ENCODE data around the gene DNAH11. TPM values are rescaled to one million over a fixed set of nuclear protein-coding genes. Genes with fewer than 3 reads are reported as not detected.

DNAH11 gene
- total and polyA plus RNA-seq, 2 of the 4 experiments (the other 2 are of a cell fraction), result not detected

- Histone ChIP-seq H2AK9ac (replicated peaks; ENCODE audit: low read depth, low read length, poor library complexity) (no peak overlapping the region), H3K79me1 (ENCODE audit: low read depth in 1 of 2, low read length in 2 of 2) (no peaks in the 10 kb centered on the region), H3K9me3 (ENCODE audit: control insufficient read depth, insufficient read depth, low read length) (peaks cover 6% of the 10 kb centered on the region), H2AK5ac (ENCODE audit: low read depth, low read length) (no peak overlapping the region), H3K9ac (ENCODE audit: low read depth, low read length) (no peak overlapping the region), H4K5ac (ENCODE audit: low read depth, low read length) (no peak overlapping the region), H4K20me1 (ENCODE audit: insufficient read depth, low read length) (no peaks in the 10 kb centered on the region), H3K27me3 (ENCODE audit: control insufficient read depth, insufficient read depth, low read length) (no peaks in the 10 kb centered on the region), H2BK20ac (ENCODE audit: low read depth, low read length) (no peak overlapping the region), H4K8ac (ENCODE audit: low read depth in 2 of 2, low read length in 2 of 2) (no peak overlapping the region), H3K4me3 (ENCODE audit: insufficient read depth, low read depth, low read length) (no peak overlapping the region), H3K4me2 (ENCODE audit: low read depth, low read length) (no peak overlapping the region), H3K23ac (ENCODE audit: low read depth, low read length) (no peak overlapping the region), H3K27ac (ENCODE audit: insufficient read depth, low read length) (no peak overlapping the region), H3K4me1 (ENCODE audit: control insufficient read depth, insufficient read depth, low read length) (no peaks in the 10 kb centered on the region), H3K4ac (ENCODE audit: low read depth, low read length) (no peak overlapping the region), H2BK15ac (ENCODE audit: low read depth, low read length) (no peak overlapping the region), H3K18ac (ENCODE audit: low read depth, low read length) (no peak overlapping the region), H4K91ac (ENCODE audit: insufficient read depth, low read depth, low read length) (no peak overlapping the region), H3K14ac (replicated peaks; ENCODE audit: low read depth, low read length) (no peak overlapping the region), H3K56ac (ENCODE audit: extremely low read depth, insufficient read depth, low read length) (no peak overlapping the region), H3K36me3 (ENCODE audit: control insufficient read depth, insufficient read depth, low read length) (no peaks in the 10 kb centered on the region), H2BK5ac (ENCODE audit: low read depth, low read length, poor library complexity, severe bottlenecking) (no peak overlapping the region), H3K9me1 (ENCODE audit: insufficient read depth, low read length) (no peaks in the 10 kb centered on the region), H2BK120ac (ENCODE audit: low read depth, low read length) (no peak overlapping the region), H2AFZ (replicated peaks; ENCODE audit: low read length, poor library complexity) (no peak overlapping the region)
- ChIA-PET POLR2A (ENCODE audit: unreplicated experiment) (no interaction called here), CTCF (no interaction called here)
- intact Hi-C loops (cut with micrococcal nuclease) (no loop called here), dilution Hi-C loops (cut with HindIII; ENCODE audit: low sequenced_read_pairs, unreplicated experiment) (no loop called here), in situ Hi-C loops (cut with MboI; ENCODE audit: low sequenced_read_pairs) (no loop called here)
- no peak for DNase-seq
- ATAC-seq (ENCODE audit: low read depth), result no peak
- no TSS peak for BruUV-seq (replicated peaks)
- TF ChIP-seq MAFK (IDR thresholded peaks at IDR 0.05; ENCODE audit: low read depth, low read length), result no peak
- no peak for TF ChIP-seq FOS (IDR thresholded peaks at IDR 0.05; ENCODE audit: low read depth, low read length)
- TF ChIP-seq MXI1 (IDR thresholded peaks at IDR 0.05; ENCODE audit: borderline replicate concordance, low read depth, low read length), result no peak
- no peak for TF ChIP-seq BHLHE40 (IDR thresholded peaks at IDR 0.05; ENCODE audit: low read depth, low read length)
- no peak for TF ChIP-seq RFX5 (IDR thresholded peaks at IDR 0.05; ENCODE audit: low read depth, low read length)
- no peak for TF ChIP-seq CEBPB (IDR thresholded peaks at IDR 0.05; ENCODE audit: low read depth, low read length)
- TF ChIP-seq MAZ (IDR thresholded peaks at IDR 0.05; ENCODE audit: borderline replicate concordance, low read depth, low read length), result no peak
- no peak for TF ChIP-seq USF2 (IDR thresholded peaks at IDR 0.05; ENCODE audit: low read depth, low read length)
- TF ChIP-seq SMC3 (IDR thresholded peaks at IDR 0.05; ENCODE audit: low read depth, low read length), result no peak
- no peak for TF ChIP-seq CTCF (conservative IDR thresholded peaks at IDR 0.05; ENCODE audit: low read depth, low read length)
- TF ChIP-seq RCOR1 (IDR thresholded peaks at IDR 0.05; ENCODE audit: insufficient replicate concordance, low read length), result no peak
- TF ChIP-seq NFE2L2 (IDR thresholded peaks at IDR 0.05; ENCODE audit: low read depth, low read length), result no peak
- TF ChIP-seq RAD21 (IDR thresholded peaks at IDR 0.05; ENCODE audit: low read length), result no peak
- no peak for TF ChIP-seq CHD1 (IDR thresholded peaks at IDR 0.05; ENCODE audit: low read depth, low read length)
- TF ChIP-seq POLR2A (IDR thresholded peaks at IDR 0.05; ENCODE audit: low read depth, low read length), result no peak
- TF ChIP-seq, protein P1, sequence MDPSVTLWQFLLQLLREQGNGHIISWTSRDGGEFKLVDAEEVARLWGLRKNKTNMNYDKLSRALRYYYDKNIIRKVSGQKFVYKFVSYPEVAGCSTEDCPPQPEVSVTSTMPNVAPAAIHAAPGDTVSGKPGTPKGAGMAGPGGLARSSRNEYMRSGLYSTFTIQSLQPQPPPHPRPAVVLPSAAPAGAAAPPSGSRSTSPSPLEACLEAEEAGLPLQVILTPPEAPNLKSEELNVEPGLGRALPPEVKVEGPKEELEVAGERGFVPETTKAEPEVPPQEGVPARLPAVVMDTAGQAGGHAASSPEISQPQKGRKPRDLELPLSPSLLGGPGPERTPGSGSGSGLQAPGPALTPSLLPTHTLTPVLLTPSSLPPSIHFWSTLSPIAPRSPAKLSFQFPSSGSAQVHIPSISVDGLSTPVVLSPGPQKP (IDR thresholded peaks at IDR 0.05; ENCODE audit: borderline replicate concordance, low read depth, low read length), result no peak
- 29% methylated on average over 4 of the region's 10 CpGs; no CpG with 5 or more reads in 1 of the 2 experiments for WGBS, 2 experiments (ENCODE audit: extremely low coverage in 2 of 2, insufficient read length in 1 of 2)
Measured at GRCh38 chr7:21719846-21720245, 177.0 kb downstream of the DNAH11 start.

Measured in IMR-90 (cell line).